Right lobe of liver (tissue), 6 donors: ENCODE data around the gene ACSL1. TPM values are rescaled to one million over a fixed set of nuclear protein-coding genes. Genes with fewer than 3 reads are reported as not detected.

Experiments
- ATAC-seq, 4 donors: fragments of 200-7000 bp; cut with Tn5 transposase; one replicate each; pipeline ENCODE4 v1.9.1; 2020; ENCODE audit warnings: mild to moderate bottlenecking in 4 of 4, moderate library complexity in 4 of 4
- DNase-seq, 3 donors: peaks; one replicate each; pipeline ENCODE4 v3.0.0-alpha.2; 2020
- H3K27ac ChIP-seq, 3 donors: fragments of 200-600 bp; one replicate each; pipeline ENCODE4 v1.8.0; 2022
- H3K27me3 ChIP-seq, 2 donors: fragments of 200-600 bp; one replicate each; pipeline ENCODE4 v1.8.0; 2022
- H3K36me3 ChIP-seq, 4 donors: fragments of 200-600 bp; sonication (generic) in 1 of 4; one replicate each; pipeline versions ENCODE4 v1.5.1 to v1.8.0; 2017 to 2022; ENCODE audit warnings: control low read depth in 1 of 4
- H3K4me1 ChIP-seq, 4 donors: fragments of 200-600 bp; sonication (generic) in 1 of 4; one replicate each; pipeline versions ENCODE4 v1.5.1 to v1.8.0; 2017 to 2022; ENCODE audit warnings: control low read depth in 1 of 4
- H3K4me3 ChIP-seq, 3 donors: fragments of 200-600 bp; one replicate each; pipeline ENCODE4 v1.8.0; 2022
- H3K9me3 ChIP-seq, 4 donors: fragments of 200-600 bp; sonication (generic) in 1 of 4; one replicate each; pipeline versions ENCODE4 v1.5.1 to v1.8.0; 2017 to 2022; ENCODE audit warnings: control low read depth in 1 of 4
- POLR2A ChIP-seq: fragments of 450-650 bp; IDR thresholded peaks from one replicate; pipeline ENCODE4 v1.6.1; 2017; ENCODE audit warnings: antibody characterized with exemption, mild to moderate bottlenecking
- WGBS: methylation state at CpG from one replicate; pipeline ENCODE4 v1.1.6; 2018; ENCODE audit warnings: low coverage, low lambda C conversion rate; ENCODE audit not compliant: insufficient coverage; ENCODE audit errors: missing lambda C conversion rate; 5-methylcytosine and 5-hydroxymethylcytosine counted together
- intact Hi-C, 2 donors: fragments of 100-400 bp; cut with DNase I; formaldehyde crosslinking; loops; one replicate each; pipeline versions ENCODE4 v1.11.2 to v1.14.1; 2022
- total RNA-seq, 6 experiments: library from RNA; depleted of rRNA in 2 of 6; stranded (reverse); fragments of >200 nt in 2 of 6; fragmentation: NEBNext Ultra II Directional in 3 of 6; extraction: Animal tissue kit (Norgen Biotek cat#: 25700) in 3 of 6; gene quantifications; one replicate each; pipeline versions ENCODE4 v1.1.0 to v1.2.4, GENCODE V29; 2016 to 2023
- TF ChIP-seq, protein P1 (sequence below), 4 donors: fragments of 200-600 bp in 3 of 4; fragments of 450-650 bp in 1 of 4; IDR thresholded peaks; one replicate each; pipeline versions ENCODE4 v1.5.1 to v1.8.0; 2016 to 2022; ENCODE audit warnings: antibody characterized with exemption in 4 of 4, mild to moderate bottlenecking in 2 of 4
- donor health status: DM: no; HTN: yes; CAD: no.
- donor health status: DM: no; HTN: no; CAD: no.
- donor health status: DM: no; HTN: no; CAD: no.
- donor health status: DM: no; HTN: yes; CAD: no.
- donor health status: DM: no; HTN: yes; CAD: no.

The ACSL1 gene
- total RNA-seq, 6 experiments from 2014 or later, result 544 to 1,154 (median 743) TPM

DNA sequence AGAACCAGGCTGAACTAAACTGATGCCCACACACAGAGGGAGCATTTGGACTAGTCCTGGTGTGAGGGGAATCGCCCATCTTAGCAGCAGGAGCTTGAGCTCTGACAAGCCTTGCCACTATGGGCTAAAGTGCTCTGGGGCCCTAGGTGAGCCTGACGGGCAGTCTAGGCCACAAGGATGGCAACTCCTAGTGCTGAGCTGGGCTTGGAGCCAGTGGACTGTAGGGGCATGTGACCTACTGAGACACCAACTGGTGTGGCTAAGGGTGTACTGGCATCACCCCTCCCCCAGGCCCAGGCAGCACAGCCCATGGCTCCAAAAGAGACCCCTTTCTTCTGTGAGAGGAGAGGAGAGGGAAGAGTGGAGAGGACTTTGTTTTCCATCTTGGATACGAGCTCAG, 106.4 kb downstream of the ACSL1 start:
- Histone ChIP-seq H3K4me3 (no peak overlapping the region), H3K27me3 (no peaks in the 10 kb centered on the region), H3K4me1 (no peaks in the 10 kb centered on the region), H3K9me3 (peaks cover 0 to 3% (median 0%) of the 10 kb centered on the region in 4 donors), H3K27ac (no peak overlapping the region), H3K36me3 (no peaks in the 10 kb centered on the region)
- no peak for TF ChIP-seq POLR2A
- TF ChIP-seq, protein P1, sequence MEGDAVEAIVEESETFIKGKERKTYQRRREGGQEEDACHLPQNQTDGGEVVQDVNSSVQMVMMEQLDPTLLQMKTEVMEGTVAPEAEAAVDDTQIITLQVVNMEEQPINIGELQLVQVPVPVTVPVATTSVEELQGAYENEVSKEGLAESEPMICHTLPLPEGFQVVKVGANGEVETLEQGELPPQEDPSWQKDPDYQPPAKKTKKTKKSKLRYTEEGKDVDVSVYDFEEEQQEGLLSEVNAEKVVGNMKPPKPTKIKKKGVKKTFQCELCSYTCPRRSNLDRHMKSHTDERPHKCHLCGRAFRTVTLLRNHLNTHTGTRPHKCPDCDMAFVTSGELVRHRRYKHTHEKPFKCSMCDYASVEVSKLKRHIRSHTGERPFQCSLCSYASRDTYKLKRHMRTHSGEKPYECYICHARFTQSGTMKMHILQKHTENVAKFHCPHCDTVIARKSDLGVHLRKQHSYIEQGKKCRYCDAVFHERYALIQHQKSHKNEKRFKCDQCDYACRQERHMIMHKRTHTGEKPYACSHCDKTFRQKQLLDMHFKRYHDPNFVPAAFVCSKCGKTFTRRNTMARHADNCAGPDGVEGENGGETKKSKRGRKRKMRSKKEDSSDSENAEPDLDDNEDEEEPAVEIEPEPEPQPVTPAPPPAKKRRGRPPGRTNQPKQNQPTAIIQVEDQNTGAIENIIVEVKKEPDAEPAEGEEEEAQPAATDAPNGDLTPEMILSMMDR (IDR thresholded peaks at IDR 0.05), result no peak
- 83% methylated on average over 2 of the region's 3 CpGs for WGBS
- intact Hi-C loops, result no loop called here
- ATAC-seq, result no peak
- DNase-seq, result no peak

DNA sequence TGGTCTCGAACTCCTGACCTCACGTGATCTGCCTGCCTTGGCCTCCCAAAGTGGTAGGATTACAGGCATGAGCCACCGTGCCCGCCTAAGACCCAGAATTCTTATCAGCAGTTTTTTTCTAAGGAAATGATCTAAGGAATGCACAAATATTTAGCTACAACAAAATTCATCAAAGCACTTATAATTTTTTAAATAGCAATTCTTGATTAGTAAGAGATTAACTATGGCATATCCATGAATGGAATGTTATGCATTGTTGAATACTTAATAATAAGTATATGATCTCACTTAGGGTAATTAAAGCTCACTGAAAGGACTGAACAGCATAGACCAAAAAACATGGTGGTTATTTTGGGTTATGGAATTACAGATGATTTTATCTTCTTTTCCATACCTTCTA, 110.2 kb downstream of the ACSL1 start:
- TF ChIP-seq, protein P1 (IDR thresholded peaks at IDR 0.05), result no peak
- TF ChIP-seq POLR2A, result no peak
- Histone ChIP-seq H3K9me3 (no peaks in the 10 kb centered on the region), H3K4me1 (no peaks in the 10 kb centered on the region), H3K27ac (no peak overlapping the region), H3K27me3 (no peaks in the 10 kb centered on the region), H3K36me3 (no peaks in the 10 kb centered on the region), H3K4me3 (no peak overlapping the region)
- no peak for DNase-seq
- 91% methylated on average over 4 of the region's 4 CpGs for WGBS
- no peak for ATAC-seq
- intact Hi-C loops, result no loop called here

DNA sequence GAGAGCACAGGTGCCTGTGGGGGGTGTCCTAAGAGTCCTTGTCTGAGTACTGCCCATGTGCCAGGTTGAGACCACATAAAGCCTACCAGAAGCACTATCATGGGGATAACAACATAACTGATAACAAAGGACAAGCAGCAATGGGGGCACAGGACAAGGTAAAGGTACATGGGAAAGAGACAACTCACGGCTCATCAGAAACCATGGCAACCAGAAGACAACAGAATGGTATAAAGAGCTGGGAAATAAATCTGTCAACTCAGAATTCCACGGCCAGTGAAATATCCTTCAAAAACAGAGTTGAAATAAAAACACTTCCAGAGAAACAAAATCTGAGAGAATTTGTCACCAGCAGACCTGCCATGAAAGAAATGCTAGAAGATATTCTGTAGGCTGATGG, 111.9 kb downstream of the ACSL1 start:
- intact Hi-C loops, result no loop called here
- TF ChIP-seq, protein P1 (IDR thresholded peaks at IDR 0.05), result no peak
- no peak for TF ChIP-seq POLR2A
- Histone ChIP-seq H3K9me3 (no peaks in the 10 kb centered on the region), H3K27me3 (no peaks in the 10 kb centered on the region), H3K27ac (no peak overlapping the region), H3K4me3 (no peak overlapping the region), H3K4me1 (no peaks in the 10 kb centered on the region), H3K36me3 (no peaks in the 10 kb centered on the region)
- WGBS, result 50% methylated on average over 2 of the region's 2 CpGs
- ATAC-seq (no peak), DNase-seq (no peak)

DNA sequence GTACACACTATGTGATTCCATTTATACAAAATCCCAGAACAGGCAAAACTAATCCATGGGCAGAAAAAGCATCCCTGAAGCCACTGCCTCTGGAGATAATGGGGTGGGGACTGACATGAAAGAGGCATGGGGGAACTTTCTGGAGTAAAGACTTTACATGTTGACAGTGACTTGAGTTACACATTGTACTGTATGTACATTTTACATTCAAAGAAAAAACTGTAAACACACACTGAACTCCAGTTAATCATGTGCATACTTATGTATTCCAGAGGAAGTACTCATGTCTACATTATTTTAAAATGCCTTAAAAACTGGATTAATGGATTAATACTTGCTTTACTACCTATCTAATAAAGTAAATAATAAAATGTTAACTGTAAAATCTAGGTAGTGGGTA, 113.4 kb downstream of the ACSL1 start:
- Histone ChIP-seq H3K27me3 (no peaks in the 10 kb centered on the region), H3K4me1 (no peaks in the 10 kb centered on the region), H3K27ac (no peak overlapping the region), H3K9me3 (no peaks in the 10 kb centered on the region), H3K4me3 (no peak overlapping the region), H3K36me3 (no peaks in the 10 kb centered on the region)
- intact Hi-C loops, result no loop called here
- DNase-seq (no peak), ATAC-seq (no peak)
- no peak for TF ChIP-seq POLR2A
- TF ChIP-seq, protein P1 (IDR thresholded peaks at IDR 0.05), result no peak

DNA sequence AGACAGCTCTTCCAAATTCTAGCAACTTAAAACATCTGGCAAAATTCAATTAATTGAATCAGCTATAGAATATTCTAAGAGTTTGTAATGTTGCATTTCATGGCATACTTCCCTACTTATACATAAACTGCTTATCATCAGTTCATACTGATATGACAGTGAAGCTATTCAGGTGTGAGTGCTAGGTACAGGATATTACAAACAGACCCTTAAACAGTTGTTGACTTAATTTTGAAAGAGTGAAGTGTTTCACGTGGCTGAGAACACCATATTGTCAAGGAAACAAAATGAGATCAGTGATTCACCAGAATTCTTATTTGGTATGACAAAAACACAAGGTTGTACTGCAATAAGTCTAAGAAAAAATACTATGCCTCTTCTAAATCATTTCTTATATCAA, 119.3 kb downstream of the ACSL1 start:
- ATAC-seq, result no peak
- WGBS, result 92% methylated on average over 1 of the region's 1 CpG
- Histone ChIP-seq H3K4me1 (no peaks in the 10 kb centered on the region), H3K36me3 (no peaks in the 10 kb centered on the region), H3K27ac (no peak overlapping the region), H3K9me3 (no peaks in the 10 kb centered on the region), H3K4me3 (no peak overlapping the region), H3K27me3 (no peaks in the 10 kb centered on the region)
- intact Hi-C loops, result no loop called here
- DNase-seq, result no peak
- no peak for TF ChIP-seq POLR2A
- TF ChIP-seq, protein P1 (IDR thresholded peaks at IDR 0.05), result no peak
